GM12878 (cell line): ENCODE results near the gene AKT1. TPM values are rescaled to one million over a fixed set of nuclear protein-coding genes. Genes with fewer than 3 reads are reported as not detected.

Source experiments
- ATAC-seq: fragments of 200-7000 bp; cut with Tn5 transposase; 3 replicates; pipeline ENCODE4 v1.9.1; 2020; ENCODE audit warnings: mild to moderate bottlenecking, moderate library complexity
- BruUV-seq: library from RNA; stranded (reverse); fragments of 400-500 nt; replicated peaks from 2 replicates; lab custom pipeline; 2021; lab: Mats Ljungman, UMichigan
- CTCF ChIA-PET: fragments of 300-600 bp; sonication (Branson Sonifier 250); formaldehyde crosslinking; extraction: SDS; loops from one replicate; lab custom pipeline; 2021; ENCODE audit warnings: inconsistent platforms; lab: Yijun Ruan, JAX
- POLR2A ChIA-PET: fragments of 350-600 bp; formaldehyde crosslinking; extraction: SDS; loops from one replicate; lab custom pipeline; 2021; ENCODE audit warnings: inconsistent platforms; lab: Charles Lee
- RAD21 ChIA-PET: fragments of 300-600 bp; sonication (Branson Sonifier 250); formaldehyde crosslinking; loops from one replicate; lab custom pipeline; 2023; ENCODE audit warnings: antibody characterized with exemption; ENCODE audit not compliant: unreplicated experiment; lab: Charles Lee
- SMC1A ChIA-PET: fragments of 300-600 bp; sonication (Branson Sonifier 250); formaldehyde crosslinking; loops from one replicate; lab custom pipeline; 2023; ENCODE audit not compliant: unreplicated experiment, uncharacterized antibody; lab: Charles Lee
- DNase-seq: peaks from one replicate; pipeline ENCODE4 v3.0.0-alpha.2; 2011; ENCODE audit warnings: low read depth, low spot score
- FAIRE-seq: peaks from 3 replicates; lab custom pipeline; 2011; peaks lifted over from hg19 to GRCh38; lab: Jason Lieb, UNC
- H2AFZ ChIP-seq: 2 replicates; pipeline ENCODE4 v1.6.0; 2011; ENCODE audit warnings: low read depth, low read length, control low read depth; ENCODE audit not compliant: control insufficient read depth
- H3K27ac ChIP-seq: 2 replicates; pipeline ENCODE4 v1.5.1; 2011; ENCODE audit warnings: control low read depth; ENCODE audit not compliant: control insufficient read depth, insufficient read depth
- H3K27me3 ChIP-seq, 2 experiments: replicated peaks in 1 of 2; 2 replicates each; pipeline versions ENCODE4 v1.6.0 to v1.6.1; 2011; ENCODE audit warnings: low read length in 1 of 2; ENCODE audit not compliant: control insufficient read depth in 2 of 2, insufficient read depth in 2 of 2
- H3K36me3 ChIP-seq, 2 experiments: 2 replicates each; pipeline ENCODE4 v1.5.1; 2011; ENCODE audit warnings: low read length in 1 of 2; ENCODE audit not compliant: control insufficient read depth in 2 of 2, insufficient read depth in 2 of 2
- H3K4me1 ChIP-seq: 2 replicates; pipeline ENCODE4 v1.6.1; 2011; ENCODE audit warnings: mild to moderate bottlenecking, low read length, moderate library complexity, mixed read lengths; ENCODE audit not compliant: control insufficient read depth, insufficient read depth
- H3K4me2 ChIP-seq: 2 replicates; pipeline ENCODE4 v1.6.0; 2011; ENCODE audit warnings: control low read depth; ENCODE audit not compliant: control insufficient read depth, insufficient read depth
- H3K4me3 ChIP-seq: fragments of 200-600 bp; sonication (generic); 2 replicates; pipeline ENCODE4 v1.5.1; 2016
- H3K79me2 ChIP-seq: 2 replicates; pipeline ENCODE4 v1.6.0; 2011; ENCODE audit warnings: low read length; ENCODE audit not compliant: control insufficient read depth, insufficient read depth
- H3K9ac ChIP-seq: 2 replicates; pipeline ENCODE4 v1.8.0; 2011; ENCODE audit warnings: low read length, control low read depth, mixed read lengths; ENCODE audit not compliant: control insufficient read depth, insufficient read depth
- H3K9me3 ChIP-seq: replicated peaks from 3 replicates; pipeline ENCODE4 v1.5.1; 2011; ENCODE audit warnings: mild to moderate bottlenecking, low read length; ENCODE audit not compliant: control insufficient read depth, insufficient read depth
- H4K20me1 ChIP-seq: 2 replicates; pipeline ENCODE4 v1.6.0; 2011; ENCODE audit not compliant: control insufficient read depth, insufficient read depth
- CBX3 ChIP-seq: fragments of 200-600 bp; sonication (generic); IDR thresholded peaks from 2 replicates; pipeline ENCODE4 v1.6.1; 2016; ENCODE audit warnings: low read depth, borderline replicate concordance
- CHD2 ChIP-seq: IDR thresholded peaks from 2 replicates; pipeline ENCODE4 v1.6.1; 2011; ENCODE audit warnings: low read depth, low read length, improper control_type of control experiment, borderline replicate concordance
- DPF2 ChIP-seq: fragments of 450-650 bp; IDR thresholded peaks from 2 replicates; pipeline ENCODE4 v1.6.1; 2017; ENCODE audit warnings: mild to moderate bottlenecking
- E2F8 ChIP-seq: fragments of 450-650 bp; IDR thresholded peaks from 2 replicates; pipeline ENCODE4 v1.6.1; 2018; ENCODE audit warnings: mild to moderate bottlenecking, low read depth, moderate library complexity; ENCODE audit not compliant: partially characterized antibody
- NFYB ChIP-seq: IDR thresholded peaks from 2 replicates; pipeline ENCODE4 v1.6.1; 2011; ENCODE audit warnings: low read depth, mild to moderate bottlenecking, low read length, improper control_type of control experiment, moderate library complexity; ENCODE audit not compliant: insufficient read depth
- TBL1XR1 ChIP-seq: IDR thresholded peaks from 2 replicates; pipeline ENCODE4 v1.6.1; 2012; ENCODE audit warnings: low read depth, low read length, improper control_type of control experiment
- YY1 ChIP-seq: IDR thresholded peaks from 2 replicates; pipeline ENCODE4 v1.6.1; 2011; ENCODE audit warnings: low read depth, mild to moderate bottlenecking, low read length
- WGBS: methylation state at CpG from one replicate; pipeline ENCODE4 v1.1.6; 2016; ENCODE audit warnings: low lambda C conversion rate; ENCODE audit not compliant: insufficient replicate concordance, insufficient coverage; ENCODE audit errors: missing lambda C conversion rate; 5-methylcytosine and 5-hydroxymethylcytosine counted together
- in situ Hi-C: fragments of 300-500 bp; cut with MboI; formaldehyde crosslinking; loops from 9 replicates; pipeline ENCODE4 v1.14.3; 2018; ENCODE audit warnings: mixed read lengths
- intact Hi-C: fragments of 100-400 bp; cut with micrococcal nuclease; formaldehyde crosslinking; loops from one replicate; pipeline ENCODE4 v1.14.2; 2022; ENCODE audit not compliant: unreplicated experiment
- polyA plus RNA-seq, 11 experiments: library from polyadenylated mRNA; depleted of rRNA in 4 of 11; unstranded in 6 of 11; stranded (reverse) in 5 of 11; fragments of >200 nt; fragmentation: Nextera tagmentation in 4 of 11; fragmentation: Illumina TruSeq in 1 of 11; extraction: Ambion mirVana in 4 of 11; extraction: Trizol in 1 of 11; gene quantifications; 1 replicate in 1 of 11; 2 replicates in 10 of 11; pipeline versions ENCODE4 v1.2.1 to v1.2.3, GENCODE V29; 2011 to 2016; ENCODE audit warnings: inconsistent platforms in 2 of 11, missing spikeins in 2 of 11, low read depth in 1 of 11
- total RNA-seq, 4 experiments: library from RNA; depleted of rRNA in 3 of 4; stranded (reverse); fragments of >200 nt in 3 of 4; fragmentation: Illumina TruSeq in 1 of 4; extraction: Trizol in 1 of 4; gene quantifications; 2 replicates each; pipeline versions ENCODE4 v1.2.1 to v1.2.3, GENCODE V29; 2013 to 2021

AKT1 gene
- total and polyA plus RNA-seq, 10 of the 15 experiments (the other 5 are each of a cell fraction or from before 2014, with no cell fraction given), result 0.63 to 110 (median 58.9) TPM

- Histone ChIP-seq H3K4me3 (no peak overlapping the region), H3K4me1 (peaks cover 5% of the 10 kb centered on the region; the same call in 1 of the 2 replicates), H3K27me3 (no peaks in the 10 kb centered on the region), H2AFZ (no peak overlapping the region), H3K36me3 (no peaks in the 10 kb centered on the region), H3K79me2 (peaks cover 3% of the 10 kb centered on the region), H4K20me1 (no peaks in the 10 kb centered on the region), H3K9ac (no peak overlapping the region), H3K27ac (no peak overlapping the region), H3K9me3 (no peaks in the 10 kb centered on the region; the same call in 2 of the 3 replicates), H3K4me2 (no peak overlapping the region)
- ChIA-PET SMC1A (no interaction called here), POLR2A (no interaction called here), CTCF (interaction anchor here (1.9 kb wide), 1 partner anchor 53 kb away, joined by 7 read pairs; no protein-coding TSS in a partner anchor), RAD21 (no interaction called here)
- intact Hi-C loops, result no loop called here
- ATAC-seq (no peak), FAIRE-seq (no peak), DNase-seq (no peak)
- no peak for TF ChIP-seq E2F8
- no peak for TF ChIP-seq DPF2
- no peak for TF ChIP-seq CBX3
- no peak for TF ChIP-seq TBL1XR1
- TF ChIP-seq CHD2, result no peak
- TF ChIP-seq YY1, result no peak
- no peak for TF ChIP-seq NFYB
- in situ Hi-C loops, result loop anchor here (5.0 kb wide), 1 partner anchor 54 kb away; no protein-coding TSS in a partner anchor
- no TSS peak for BruUV-seq
- 82% methylated on average over 23 of the region's 23 CpGs for WGBS
These were observed 25.8 kb upstream of the AKT1 start for GRCh38 chr14:104821229-104821945.
